ENCODE results near the gene CFAP99. TPM values are rescaled to one million over a fixed set of nuclear protein-coding genes. Genes with fewer than 3 reads are reported as not detected.
"Not testable (repeated sequence)": the region's sequence is repeated elsewhere in the genome, so short reads cannot be mapped to it uniquely, and the experiment has no call there.

CFAP99 gene
- polyA plus RNA-seq, 1 donor, result 0.09 TPM

DNA sequence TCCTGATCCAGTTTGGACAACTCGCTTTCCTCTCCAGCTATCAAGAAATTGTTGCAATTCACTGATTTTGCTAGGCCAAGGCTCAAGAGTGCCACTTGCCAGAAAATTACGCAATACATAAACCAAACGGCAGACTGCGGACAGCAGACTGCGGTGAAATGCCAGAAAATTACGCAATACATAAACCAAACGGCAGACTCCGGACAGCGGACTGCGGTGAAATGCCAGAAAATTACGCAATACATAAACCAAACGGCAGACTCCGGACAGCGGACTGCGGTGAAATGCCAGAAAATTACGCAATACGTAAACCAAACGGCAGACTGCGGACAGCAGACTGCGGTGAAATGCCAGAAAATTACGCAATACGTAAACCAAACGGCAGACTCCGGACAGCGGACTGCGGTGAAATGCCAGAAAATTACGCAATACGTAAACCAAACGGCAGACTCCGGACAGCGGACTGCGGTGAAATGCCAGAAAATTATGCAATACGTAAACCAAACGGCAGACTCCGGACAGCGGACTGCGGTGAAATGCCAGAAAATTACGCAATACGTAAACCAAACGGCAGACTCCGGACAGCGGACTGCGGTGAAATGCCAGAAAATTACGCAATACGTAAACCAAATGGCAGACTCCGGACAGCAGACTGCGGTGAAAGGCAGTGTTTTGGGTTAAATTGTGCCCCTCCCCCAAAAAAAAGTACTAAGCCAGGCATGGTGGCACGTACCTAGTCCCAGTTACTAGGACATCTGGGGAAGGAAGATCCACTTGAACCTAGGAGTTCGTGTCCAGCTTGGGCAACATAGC lies 11.4 kb downstream of the CFAP99 start:
- H3K4me3 ChIP-seq (ENCODE audit: low read length); H3K9me3 ChIP-seq (ENCODE audit: control insufficient read depth, low read depth, low read length); H3K27ac ChIP-seq (ENCODE audit: low read length); H3K36me3 ChIP-seq (ENCODE audit: control insufficient read depth, insufficient read depth, low read length); H3K4me1 ChIP-seq (ENCODE audit: control insufficient read depth, insufficient read depth, low read length); DNase-seq; H3K27me3 ChIP-seq (ENCODE audit: control insufficient read depth, insufficient read depth, low read length): not testable (repeated sequence)
- WGBS (ENCODE audit: insufficient coverage, low lambda C conversion rate), result no CpG with 5 or more reads among the region's 49 CpGs

DNA sequence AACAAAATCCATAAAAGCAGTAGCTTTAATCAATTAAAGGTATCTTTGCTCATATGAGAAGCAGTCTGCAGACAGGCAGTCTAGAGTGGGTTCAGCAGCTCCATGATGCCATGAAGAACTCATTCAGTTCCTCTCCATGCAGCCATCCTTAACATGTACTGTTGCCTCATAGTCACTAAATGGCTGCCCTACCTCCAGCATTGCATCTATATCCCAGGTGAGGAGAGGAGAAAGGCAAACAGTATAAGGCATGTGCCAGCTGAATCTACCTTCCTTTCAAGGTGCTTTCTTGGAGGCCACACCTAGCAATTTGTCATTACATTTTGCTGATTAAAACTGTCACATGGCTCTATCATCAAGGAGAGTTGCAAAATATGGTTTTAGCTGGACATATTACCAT lies 13.2 kb downstream of the CFAP99 start:
- H3K27me3 ChIP-seq (ENCODE audit: control insufficient read depth, insufficient read depth, low read length), result no peaks in the 10 kb centered on the region
- no peaks in the 10 kb centered on the region for H3K9me3 ChIP-seq (ENCODE audit: control insufficient read depth, low read depth, low read length)
- no peak for DNase-seq
- no peak overlapping the region for H3K4me3 ChIP-seq (ENCODE audit: low read length)
- H3K4me1 ChIP-seq (ENCODE audit: control insufficient read depth, insufficient read depth, low read length), result no peaks in the 10 kb centered on the region
- no peaks in the 10 kb centered on the region for H3K36me3 ChIP-seq (ENCODE audit: control insufficient read depth, insufficient read depth, low read length)
- no peak overlapping the region for H3K27ac ChIP-seq (ENCODE audit: low read length)

DNA sequence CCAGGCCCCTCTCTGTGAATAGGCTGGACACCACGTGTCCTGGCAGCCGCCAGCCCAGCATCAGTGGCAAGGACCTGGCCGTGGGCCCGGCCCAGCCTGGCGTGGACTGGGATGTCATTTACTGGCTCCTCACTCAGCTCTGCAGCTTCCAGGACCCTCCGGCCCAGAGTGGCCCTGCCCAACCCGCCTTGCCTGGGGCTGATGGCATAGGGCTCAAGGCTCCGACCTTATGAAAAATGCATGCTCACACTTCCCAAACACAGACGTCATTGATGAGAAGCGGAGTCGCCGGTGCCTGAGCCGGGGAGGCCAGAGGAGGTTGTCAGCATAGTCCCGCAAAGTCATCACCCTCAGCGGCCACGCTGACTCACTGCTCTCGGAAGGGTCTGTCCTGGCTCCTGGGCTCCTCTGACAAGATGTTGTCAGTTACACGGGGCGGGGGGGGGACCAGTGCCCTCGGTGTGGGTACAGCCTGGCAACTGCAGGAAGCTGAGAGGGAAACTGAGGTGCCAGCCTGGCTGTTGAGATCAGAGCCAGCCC lies 14.3 kb downstream of the CFAP99 start:
- no CpG with 5 or more reads among the region's 20 CpGs for WGBS (ENCODE audit: insufficient coverage, low lambda C conversion rate)
- no peak overlapping the region for H3K4me3 ChIP-seq (ENCODE audit: low read length)
- H3K27me3 ChIP-seq (ENCODE audit: control insufficient read depth, insufficient read depth, low read length), result no peaks in the 10 kb centered on the region
- no peaks in the 10 kb centered on the region for H3K4me1 ChIP-seq (ENCODE audit: control insufficient read depth, insufficient read depth, low read length)
- no peaks in the 10 kb centered on the region for H3K36me3 ChIP-seq (ENCODE audit: control insufficient read depth, insufficient read depth, low read length)
- no peaks in the 10 kb centered on the region for H3K9me3 ChIP-seq (ENCODE audit: control insufficient read depth, low read depth, low read length)
- no peak overlapping the region for H3K27ac ChIP-seq (ENCODE audit: low read length)
- no peak for DNase-seq

DNA sequence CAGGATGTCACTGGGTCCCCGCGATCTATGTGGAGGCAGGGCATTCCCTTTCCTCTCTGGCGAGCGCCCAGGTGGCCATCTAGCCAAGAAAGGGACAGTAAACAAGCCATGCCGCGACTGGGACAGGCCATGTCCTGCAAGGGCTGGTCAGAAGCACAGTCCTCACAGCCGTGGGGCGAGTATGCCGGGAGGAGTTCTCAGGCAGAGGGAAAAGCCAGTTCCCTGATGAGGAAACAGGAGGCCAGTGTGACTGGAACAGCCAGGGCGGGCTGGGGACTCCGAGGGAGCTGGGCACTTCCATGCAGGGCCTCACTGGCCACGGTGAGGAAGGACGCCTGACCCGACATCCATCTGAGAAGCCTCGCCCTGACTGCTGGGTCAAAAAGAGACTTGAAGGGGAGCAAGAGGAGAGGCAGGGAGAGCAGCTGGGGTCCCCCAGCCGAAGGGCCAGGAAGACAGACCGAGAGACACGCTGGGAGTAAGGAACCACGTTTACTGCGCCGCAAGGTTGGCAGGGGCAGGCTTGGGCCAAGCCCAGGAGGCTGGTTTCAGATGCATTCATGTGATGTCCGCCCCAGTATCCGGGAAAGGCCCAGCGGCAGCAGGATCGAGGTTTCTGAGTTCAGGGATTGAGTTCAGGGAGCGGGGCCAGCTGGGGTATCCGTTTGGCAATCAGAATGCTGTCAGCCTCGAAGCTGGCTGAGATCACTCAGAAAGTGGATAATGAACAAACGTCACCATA lies 15.0 kb downstream of the CFAP99 start:
- H3K36me3 ChIP-seq (ENCODE audit: control insufficient read depth, insufficient read depth, low read length), result no peaks in the 10 kb centered on the region
- WGBS (ENCODE audit: insufficient coverage, low lambda C conversion rate), result no CpG with 5 or more reads among the region's 29 CpGs
- no peaks in the 10 kb centered on the region for H3K27me3 ChIP-seq (ENCODE audit: control insufficient read depth, insufficient read depth, low read length)
- no peaks in the 10 kb centered on the region for H3K4me1 ChIP-seq (ENCODE audit: control insufficient read depth, insufficient read depth, low read length)
- no peak overlapping the region for H3K27ac ChIP-seq (ENCODE audit: low read length)
- H3K4me3 ChIP-seq (ENCODE audit: low read length), result no peak overlapping the region
- no peaks in the 10 kb centered on the region for H3K9me3 ChIP-seq (ENCODE audit: control insufficient read depth, low read depth, low read length)
- DNase-seq, result no peak

DNA sequence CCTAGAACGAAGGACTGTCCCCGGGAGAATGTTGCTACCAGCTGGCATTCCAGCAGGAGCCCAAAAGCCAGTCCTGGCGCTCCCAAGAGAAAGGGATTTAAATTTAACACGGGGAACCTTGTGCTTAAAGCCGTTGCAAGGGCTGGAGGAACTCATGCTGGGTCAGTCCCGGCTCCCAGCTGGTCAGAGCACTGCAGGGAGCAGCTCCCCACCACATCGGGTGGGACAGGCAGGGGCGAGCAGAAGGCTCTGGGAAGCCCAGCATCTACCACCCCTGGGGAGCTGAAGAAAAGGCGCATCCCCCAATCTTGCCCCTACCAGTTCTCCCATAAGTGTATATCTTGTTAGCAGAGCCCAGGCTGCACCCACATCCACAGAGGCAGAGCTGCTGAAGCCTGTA lies 15.7 kb downstream of the CFAP99 start:
- no peaks in the 10 kb centered on the region for H3K9me3 ChIP-seq (ENCODE audit: control insufficient read depth, low read depth, low read length)
- H3K36me3 ChIP-seq (ENCODE audit: control insufficient read depth, insufficient read depth, low read length), result no peaks in the 10 kb centered on the region
- H3K4me3 ChIP-seq (ENCODE audit: low read length), result no peak overlapping the region
- H3K4me1 ChIP-seq (ENCODE audit: control insufficient read depth, insufficient read depth, low read length), result no peaks in the 10 kb centered on the region
- no peak overlapping the region for H3K27ac ChIP-seq (ENCODE audit: low read length)
- no peak for DNase-seq
- WGBS (ENCODE audit: insufficient coverage, low lambda C conversion rate), result no CpG with 5 or more reads among the region's 9 CpGs
- H3K27me3 ChIP-seq (ENCODE audit: control insufficient read depth, insufficient read depth, low read length), result no peaks in the 10 kb centered on the region

DNA sequence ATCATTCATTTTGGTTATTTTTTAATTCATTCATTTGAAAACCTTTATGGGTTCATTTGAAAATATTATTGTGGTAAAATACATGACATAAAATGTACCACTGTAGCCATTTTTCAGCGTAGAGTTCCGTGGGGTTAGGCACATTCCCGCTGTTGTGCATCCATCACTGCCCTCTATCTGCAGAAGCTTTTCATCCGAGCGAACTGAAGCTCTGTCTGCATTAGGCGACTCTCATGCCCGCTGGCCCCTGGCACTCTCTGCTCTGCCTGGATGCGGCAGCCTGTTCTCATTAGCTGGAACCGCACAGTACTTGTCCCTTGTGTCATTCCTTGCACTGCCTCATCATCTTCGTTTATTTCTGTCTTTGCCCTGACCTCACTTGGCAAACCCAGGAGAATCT lies 17.5 kb downstream of the CFAP99 start:
- 40% methylated on average over 1 of the region's 10 CpGs for WGBS (ENCODE audit: insufficient coverage, low lambda C conversion rate)
- H3K36me3 ChIP-seq (ENCODE audit: control insufficient read depth, insufficient read depth, low read length), result no peaks in the 10 kb centered on the region
- no peak overlapping the region for H3K4me3 ChIP-seq (ENCODE audit: low read length)
- H3K9me3 ChIP-seq (ENCODE audit: control insufficient read depth, low read depth, low read length), result no peaks in the 10 kb centered on the region
- H3K27ac ChIP-seq (ENCODE audit: low read length), result no peak overlapping the region
- no peak for DNase-seq
- no peaks in the 10 kb centered on the region for H3K27me3 ChIP-seq (ENCODE audit: control insufficient read depth, insufficient read depth, low read length)
- peaks cover under 1% of the 10 kb centered on the region for H3K4me1 ChIP-seq (ENCODE audit: control insufficient read depth, insufficient read depth, low read length)

DNA sequence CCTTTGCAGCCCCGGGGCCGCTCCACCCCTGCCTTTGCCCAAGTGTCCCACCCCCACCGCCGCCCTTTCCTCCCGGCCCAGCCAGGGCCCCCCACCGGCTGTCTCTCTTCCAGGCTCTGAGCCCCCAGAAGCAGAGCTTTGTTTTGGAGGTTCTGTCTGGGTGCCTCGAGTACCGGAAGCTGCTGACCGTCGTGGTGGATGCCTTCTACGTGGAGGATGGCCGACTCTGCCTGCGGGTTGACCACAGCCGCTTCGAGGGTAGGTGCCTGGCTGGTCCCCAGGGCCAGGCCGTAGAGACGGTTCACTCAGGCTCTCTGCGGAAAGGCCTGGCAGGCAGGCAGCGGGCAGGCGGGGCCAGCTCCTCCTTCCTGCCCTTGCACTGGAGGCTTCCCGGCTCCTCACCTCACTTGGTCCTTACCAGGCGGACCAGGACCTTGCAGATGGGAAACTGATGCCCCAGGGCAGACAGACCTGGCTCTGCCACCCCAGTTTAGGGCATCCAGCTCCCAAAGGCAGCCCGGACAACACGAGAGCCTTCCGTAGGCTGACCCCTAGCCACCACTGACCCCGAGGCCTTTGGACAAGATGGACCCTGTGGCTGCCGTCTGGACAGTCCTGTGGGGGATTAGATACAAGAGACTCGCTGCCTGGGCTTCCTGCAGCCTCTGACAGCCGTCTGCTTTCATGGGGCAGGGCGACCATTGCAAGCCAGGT lies 18.2 kb downstream of the CFAP99 start:
- Histone ChIP-seq H3K9me3 (ENCODE audit: control insufficient read depth, low read depth, low read length) (no peaks in the 10 kb centered on the region), H3K4me1 (ENCODE audit: control insufficient read depth, insufficient read depth, low read length) (peaks cover 4% of the 10 kb centered on the region), H3K4me3 (ENCODE audit: low read length) (no peak overlapping the region), H3K27me3 (ENCODE audit: control insufficient read depth, insufficient read depth, low read length) (no peaks in the 10 kb centered on the region), H3K36me3 (ENCODE audit: control insufficient read depth, insufficient read depth, low read length) (no peaks in the 10 kb centered on the region), H3K27ac (ENCODE audit: low read length) (no peak overlapping the region)
- DNase-seq, result no peak
- no CpG with 5 or more reads among the region's 30 CpGs for WGBS (ENCODE audit: insufficient coverage, low lambda C conversion rate)

DNA sequence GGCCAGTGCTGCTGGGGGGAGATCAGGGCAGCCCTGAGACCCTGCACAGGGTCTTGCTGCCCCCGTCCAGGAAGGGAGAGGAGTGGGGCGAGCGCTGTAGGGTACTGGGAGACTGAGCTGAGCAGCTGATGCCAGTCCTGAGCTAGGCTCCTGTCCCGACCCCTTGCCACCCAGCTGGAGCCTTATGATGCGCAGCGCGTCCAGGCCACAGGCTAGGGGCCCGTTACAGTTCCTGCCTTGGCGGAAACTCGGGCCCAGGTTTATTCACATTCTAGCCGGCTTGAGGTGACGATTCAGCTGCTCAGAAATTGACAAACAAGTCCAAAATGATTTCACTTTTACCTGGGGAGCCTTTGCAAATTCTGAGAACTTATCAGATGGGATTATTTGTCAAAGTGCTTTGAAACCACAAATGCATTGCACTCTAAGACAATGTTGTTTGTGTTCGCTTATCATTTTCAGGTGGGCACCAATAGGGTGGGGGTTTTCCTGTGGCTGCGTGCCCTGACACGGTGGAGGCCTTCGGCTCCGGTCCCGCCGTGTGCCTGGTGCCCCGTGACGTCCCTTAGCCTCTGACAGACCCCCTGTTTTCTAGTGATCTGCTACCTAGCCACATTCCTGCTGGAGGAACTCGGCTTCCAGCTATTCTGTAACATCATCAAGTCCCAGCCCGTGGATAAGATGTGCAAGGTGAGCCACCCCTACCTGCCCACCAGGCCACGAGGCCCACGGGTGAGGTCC lies 18.9 kb downstream of the CFAP99 start:
- WGBS (ENCODE audit: insufficient coverage, low lambda C conversion rate), result 30% methylated on average over 2 of the region's 25 CpGs
- no peak overlapping the region for H3K4me3 ChIP-seq (ENCODE audit: low read length)

DNA sequence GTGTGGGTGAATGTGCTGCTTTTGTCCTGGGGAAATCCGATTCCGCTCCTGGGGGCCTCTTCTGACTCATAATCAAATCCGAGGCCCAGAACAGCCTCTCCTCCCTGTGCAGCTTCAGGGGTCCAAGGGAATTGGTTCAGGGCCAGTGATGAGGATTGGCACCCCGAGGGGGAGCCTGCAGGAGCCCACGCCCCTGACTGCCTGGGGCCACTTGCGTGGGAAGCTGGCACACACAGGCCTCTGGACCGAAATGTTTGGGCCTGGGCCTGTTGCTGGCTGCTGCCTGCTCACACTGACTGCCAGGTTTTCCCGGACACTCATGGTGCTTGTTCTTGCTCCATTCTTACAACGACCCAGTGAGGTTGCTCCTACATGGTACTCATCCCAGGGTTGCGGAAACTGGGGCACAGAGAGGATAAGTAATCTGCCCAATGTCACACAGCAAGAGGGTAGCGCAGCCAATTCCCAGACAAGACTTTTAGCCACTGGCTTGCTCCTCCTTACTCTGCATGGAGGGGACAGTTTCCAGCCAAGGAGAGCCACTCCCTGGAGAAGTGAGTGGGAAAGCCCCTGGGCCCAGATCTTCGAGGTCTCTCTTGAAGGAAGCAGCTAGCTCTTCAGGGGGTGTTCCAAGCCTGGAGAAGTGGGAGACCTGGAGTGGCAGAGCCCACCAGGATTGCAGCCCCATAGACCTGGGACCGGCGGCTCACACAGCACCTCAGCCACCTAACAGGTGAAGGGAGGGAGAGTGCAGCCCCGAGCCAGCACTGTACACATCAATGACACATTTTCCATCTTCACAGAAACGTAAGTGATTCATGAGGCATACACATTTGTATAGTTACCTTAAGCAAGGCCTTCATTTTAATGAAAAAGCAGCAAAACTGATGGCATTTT lies 20.3 kb downstream of the CFAP99 start:
- H3K36me3 ChIP-seq (ENCODE audit: control insufficient read depth, insufficient read depth, low read length), result no peaks in the 10 kb centered on the region
- H3K27me3 ChIP-seq (ENCODE audit: control insufficient read depth, insufficient read depth, low read length), result no peaks in the 10 kb centered on the region
- H3K27ac ChIP-seq (ENCODE audit: low read length), result no peak overlapping the region
- H3K9me3 ChIP-seq (ENCODE audit: control insufficient read depth, low read depth, low read length), result no peaks in the 10 kb centered on the region
- no peak for DNase-seq
- H3K4me1 ChIP-seq (ENCODE audit: control insufficient read depth, insufficient read depth, low read length), result peaks cover 4% of the 10 kb centered on the region
- no CpG with 5 or more reads among the region's 16 CpGs for WGBS (ENCODE audit: insufficient coverage, low lambda C conversion rate)
- H3K4me3 ChIP-seq (ENCODE audit: low read length), result no peak overlapping the region

More for the DNA sequence above, 18.9 kb downstream of the CFAP99 start:
- Histone ChIP-seq H3K9me3 (ENCODE audit: control insufficient read depth, low read depth, low read length) (no peaks in the 10 kb centered on the region), H3K36me3 (ENCODE audit: control insufficient read depth, insufficient read depth, low read length) (no peaks in the 10 kb centered on the region), H3K27me3 (ENCODE audit: control insufficient read depth, insufficient read depth, low read length) (no peaks in the 10 kb centered on the region), H3K4me1 (ENCODE audit: control insufficient read depth, insufficient read depth, low read length) (peaks cover 4% of the 10 kb centered on the region), H3K27ac (ENCODE audit: low read length) (no peak overlapping the region)
- DNase-seq, result no peak
